ENCODE data around the gene FGF7. TPM values are rescaled to one million over a fixed set of nuclear protein-coding genes. Genes with fewer than 3 reads are reported as not detected.

Gene FGF7
- total RNA-seq, 3 donors from 2014 or later (not counting 1 experiment from before 2014, with no cell fraction given) = not detected

DNA sequence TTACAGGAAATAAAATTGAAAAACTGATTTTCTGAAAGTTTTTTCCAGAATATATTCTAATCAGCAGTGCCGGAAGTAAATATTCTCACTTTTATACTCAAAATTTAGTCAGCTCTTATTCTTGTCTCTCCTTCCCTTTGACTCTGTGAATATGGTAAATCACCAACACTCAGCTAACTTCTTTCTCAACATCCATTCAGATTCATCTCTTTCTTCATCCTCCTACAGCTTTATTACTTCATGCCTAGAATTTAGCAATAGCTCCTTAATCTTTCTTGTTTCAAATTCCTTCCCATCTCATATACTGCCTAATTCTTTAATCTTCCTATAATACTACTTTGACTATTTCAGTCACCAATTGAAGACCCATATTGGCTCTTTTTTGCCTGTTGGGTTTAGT lies 67.9 kb downstream of the FGF7 start:
- no peaks in the 10 kb centered on the region for H3K36me3 ChIP-seq (ENCODE audit: control insufficient read depth, insufficient read depth, low read length)
- no peaks in the 10 kb centered on the region for H3K4me1 ChIP-seq (ENCODE audit: control insufficient read depth, insufficient read depth, low read length)
- no peak overlapping the region for H3K4me3 Mint-ChIP-seq
- intact Hi-C loops (cut with micrococcal nuclease) = no loop called here
- no peak overlapping the region for H3K4me3 ChIP-seq (ENCODE audit: low read length)
- 100% methylated on average over 1 of the region's 1 CpG for WGBS (ENCODE audit: insufficient coverage)
- H3K9me3 ChIP-seq (ENCODE audit: control insufficient read depth, insufficient read depth, low read length) = no peaks in the 10 kb centered on the region
- H3K36me3 Mint-ChIP-seq = no peaks in the 10 kb centered on the region
- H3K27me3 ChIP-seq (ENCODE audit: control insufficient read depth, insufficient read depth, low read length) = no peaks in the 10 kb centered on the region
- ATAC-seq (no peak), DNase-seq (no peak)
- no peaks in the 10 kb centered on the region for H3K4me1 Mint-ChIP-seq
- no peak overlapping the region for H3K27ac Mint-ChIP-seq
- H3K9me3 Mint-ChIP-seq = no peaks in the 10 kb centered on the region
- H3K27ac ChIP-seq (ENCODE audit: low read length) = no peak overlapping the region
- TF ChIP-seq, protein P1, sequence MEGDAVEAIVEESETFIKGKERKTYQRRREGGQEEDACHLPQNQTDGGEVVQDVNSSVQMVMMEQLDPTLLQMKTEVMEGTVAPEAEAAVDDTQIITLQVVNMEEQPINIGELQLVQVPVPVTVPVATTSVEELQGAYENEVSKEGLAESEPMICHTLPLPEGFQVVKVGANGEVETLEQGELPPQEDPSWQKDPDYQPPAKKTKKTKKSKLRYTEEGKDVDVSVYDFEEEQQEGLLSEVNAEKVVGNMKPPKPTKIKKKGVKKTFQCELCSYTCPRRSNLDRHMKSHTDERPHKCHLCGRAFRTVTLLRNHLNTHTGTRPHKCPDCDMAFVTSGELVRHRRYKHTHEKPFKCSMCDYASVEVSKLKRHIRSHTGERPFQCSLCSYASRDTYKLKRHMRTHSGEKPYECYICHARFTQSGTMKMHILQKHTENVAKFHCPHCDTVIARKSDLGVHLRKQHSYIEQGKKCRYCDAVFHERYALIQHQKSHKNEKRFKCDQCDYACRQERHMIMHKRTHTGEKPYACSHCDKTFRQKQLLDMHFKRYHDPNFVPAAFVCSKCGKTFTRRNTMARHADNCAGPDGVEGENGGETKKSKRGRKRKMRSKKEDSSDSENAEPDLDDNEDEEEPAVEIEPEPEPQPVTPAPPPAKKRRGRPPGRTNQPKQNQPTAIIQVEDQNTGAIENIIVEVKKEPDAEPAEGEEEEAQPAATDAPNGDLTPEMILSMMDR (IDR thresholded peaks at IDR 0.05) = no peak
- H3K27me3 Mint-ChIP-seq (ENCODE audit: low read depth in 2 of 2) = peaks cover 4 to 8% of the 10 kb centered on the region in 2 donors

DNA sequence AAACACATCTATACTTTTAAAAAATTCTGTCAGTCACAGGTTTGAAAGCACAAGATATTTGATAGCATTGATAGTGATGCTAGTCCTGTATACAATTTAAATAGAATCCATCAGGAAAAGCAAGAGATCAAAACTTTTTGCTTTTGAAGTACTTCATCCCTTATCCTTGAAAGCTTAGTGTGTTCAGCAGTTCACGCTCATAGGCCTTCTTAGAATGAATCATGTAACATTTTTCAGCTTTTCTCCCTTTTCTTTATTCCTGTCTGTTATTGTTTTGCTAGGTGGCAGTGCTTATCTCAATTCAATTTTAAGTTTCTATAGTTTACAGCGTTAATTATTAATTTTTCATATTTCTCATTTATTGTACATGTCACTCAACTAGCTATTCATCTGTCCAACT lies 69.1 kb downstream of the FGF7 start:
- Histone ChIP-seq H3K9me3 (ENCODE audit: control insufficient read depth, insufficient read depth, low read length) (no peaks in the 10 kb centered on the region), H3K4me3 (ENCODE audit: low read length) (no peak overlapping the region), H3K4me1 (ENCODE audit: control insufficient read depth, insufficient read depth, low read length) (no peaks in the 10 kb centered on the region), H3K27ac (ENCODE audit: low read length) (no peak overlapping the region), H3K36me3 (ENCODE audit: control insufficient read depth, insufficient read depth, low read length) (no peaks in the 10 kb centered on the region), H3K27me3 (ENCODE audit: control insufficient read depth, insufficient read depth, low read length) (no peaks in the 10 kb centered on the region)
- no peaks in the 10 kb centered on the region for H3K36me3 Mint-ChIP-seq
- WGBS (ENCODE audit: insufficient coverage) = 100% methylated on average over 1 of the region's 2 CpGs
- peaks cover 4 to 8% of the 10 kb centered on the region in 2 donors for H3K27me3 Mint-ChIP-seq (ENCODE audit: low read depth in 2 of 2)
- intact Hi-C loops (cut with micrococcal nuclease) = no loop called here
- no peak overlapping the region for H3K4me3 Mint-ChIP-seq
- TF ChIP-seq, protein P1 (IDR thresholded peaks at IDR 0.05) = no peak
- no peak for DNase-seq
- no peaks in the 10 kb centered on the region for H3K4me1 Mint-ChIP-seq
- H3K27ac Mint-ChIP-seq = no peak overlapping the region
- ATAC-seq = no peak
- H3K9me3 Mint-ChIP-seq = no peaks in the 10 kb centered on the region

DNA sequence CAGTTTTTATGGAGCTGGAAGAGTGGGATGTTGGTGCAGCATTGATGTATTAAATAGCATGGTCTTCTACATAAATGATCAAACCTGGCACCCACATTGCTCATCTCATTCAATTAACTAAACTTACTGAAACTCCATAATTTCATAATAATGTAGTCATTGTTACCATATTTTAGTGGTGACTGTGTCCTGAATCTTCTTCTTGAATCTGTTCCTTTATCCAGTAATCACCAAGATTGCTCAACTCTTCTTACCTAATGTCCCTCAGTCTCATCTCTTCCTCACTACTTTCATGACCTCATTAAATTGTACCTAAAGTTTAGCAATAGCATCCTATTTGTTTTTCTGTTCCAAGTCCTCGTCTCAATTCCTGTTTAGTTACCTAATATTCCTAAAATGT lies 69.8 kb downstream of the FGF7 start:
- no peaks in the 10 kb centered on the region for H3K4me1 Mint-ChIP-seq
- peaks cover 4 to 8% of the 10 kb centered on the region in 2 donors for H3K27me3 Mint-ChIP-seq (ENCODE audit: low read depth in 2 of 2)
- H3K9me3 ChIP-seq (ENCODE audit: control insufficient read depth, insufficient read depth, low read length) = no peaks in the 10 kb centered on the region
- 74% methylated on average over 1 of the region's 1 CpG for WGBS (ENCODE audit: insufficient coverage)
- no peaks in the 10 kb centered on the region for H3K36me3 ChIP-seq (ENCODE audit: control insufficient read depth, insufficient read depth, low read length)
- no peak for ATAC-seq
- DNase-seq = no peak
- no peaks in the 10 kb centered on the region for H3K27me3 ChIP-seq (ENCODE audit: control insufficient read depth, insufficient read depth, low read length)
- no peak overlapping the region for H3K4me3 ChIP-seq (ENCODE audit: low read length)
- H3K9me3 Mint-ChIP-seq = no peaks in the 10 kb centered on the region
- no peak overlapping the region for H3K27ac Mint-ChIP-seq
- no peak overlapping the region for H3K27ac ChIP-seq (ENCODE audit: low read length)
- H3K4me1 ChIP-seq (ENCODE audit: control insufficient read depth, insufficient read depth, low read length) = no peaks in the 10 kb centered on the region
- no peaks in the 10 kb centered on the region for H3K36me3 Mint-ChIP-seq
- H3K4me3 Mint-ChIP-seq = no peak overlapping the region
- TF ChIP-seq, protein P1 (IDR thresholded peaks at IDR 0.05) = no peak
- intact Hi-C loops (cut with micrococcal nuclease) = no loop called here

DNA sequence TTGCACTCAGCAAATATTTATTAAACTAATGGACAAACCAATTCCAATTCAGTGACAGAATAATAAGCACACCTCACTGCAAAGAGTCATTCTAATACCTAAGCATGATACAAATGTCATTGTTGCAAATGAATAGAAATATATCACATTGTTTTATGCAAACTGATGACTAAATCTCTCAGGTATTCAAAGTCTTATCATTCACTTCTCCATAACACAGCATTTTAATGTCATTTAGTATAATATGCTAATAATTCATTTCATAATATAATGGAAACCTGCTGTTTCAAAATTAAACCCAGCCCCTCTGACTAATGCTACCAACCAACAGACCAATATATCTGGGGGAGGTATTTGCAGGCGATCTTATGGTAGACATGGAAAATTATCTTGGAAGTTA lies 71.8 kb downstream of the FGF7 start:
- Histone ChIP-seq H3K4me1 (ENCODE audit: control insufficient read depth, insufficient read depth, low read length) (no peaks in the 10 kb centered on the region), H3K27ac (ENCODE audit: low read length) (no peak overlapping the region), H3K27me3 (ENCODE audit: control insufficient read depth, insufficient read depth, low read length) (no peaks in the 10 kb centered on the region), H3K36me3 (ENCODE audit: control insufficient read depth, insufficient read depth, low read length) (no peaks in the 10 kb centered on the region), H3K9me3 (ENCODE audit: control insufficient read depth, insufficient read depth, low read length) (no peaks in the 10 kb centered on the region), H3K4me3 (ENCODE audit: low read length) (no peak overlapping the region)
- intact Hi-C loops (cut with micrococcal nuclease) = no loop called here
- no peaks in the 10 kb centered on the region for H3K9me3 Mint-ChIP-seq
- no peak for ATAC-seq
- no CpG with 5 or more reads among the region's 1 CpG for WGBS (ENCODE audit: insufficient coverage)
- TF ChIP-seq, protein P1 (IDR thresholded peaks at IDR 0.05) = no peak
- H3K4me3 Mint-ChIP-seq = no peak overlapping the region
- no peaks in the 10 kb centered on the region for H3K36me3 Mint-ChIP-seq
- H3K4me1 Mint-ChIP-seq = no peaks in the 10 kb centered on the region
- H3K27ac Mint-ChIP-seq = no peak overlapping the region
- no peak for DNase-seq
- H3K27me3 Mint-ChIP-seq (ENCODE audit: low read depth in 2 of 2) = peaks cover 4 to 8% of the 10 kb centered on the region in 2 donors

Measured in natural killer cell (primary cell).